ENCODE data around the gene IST1. TPM values are rescaled to one million over a fixed set of nuclear protein-coding genes. Genes with fewer than 3 reads are reported as not detected.

Gene IST1
- total RNA-seq, 1 experiment from 2014 or later = 331 TPM

GRCh38 chr16:71943887-71944286, 48.6 kb downstream of the IST1 start:
- Mint-ChIP-seq H3K27ac (ENCODE audit: unreplicated experiment) (no peak overlapping the region), H3K36me3 (ENCODE audit: insufficient read depth, unreplicated experiment) (peaks cover 6% of the 10 kb centered on the region), H3K27me3 (ENCODE audit: insufficient read depth, unreplicated experiment) (no peaks in the 10 kb centered on the region), H3K4me3 (ENCODE audit: unreplicated experiment) (no peak overlapping the region), H3K9me3 (ENCODE audit: unreplicated experiment) (no peaks in the 10 kb centered on the region), H3K4me1 (ENCODE audit: low read depth, unreplicated experiment) (no peaks in the 10 kb centered on the region)
- ChIA-PET POLR2A (no interaction called here), CTCF (no interaction called here)
- TF ChIP-seq CTCF (IDR thresholded peaks at IDR 0.05; ENCODE audit: insufficient read depth in 1 of 2, low read depth in 1 of 2, low read length in 1 of 2, severe bottlenecking in 1 of 2, unreplicated experiment in 1 of 2) = no peak
- no peak for DNase-seq
- Histone ChIP-seq H3K9me3 (no peaks in the 10 kb centered on the region), H3K4me3 (ENCODE audit: low read depth, low read length) (no peak overlapping the region), H3K36me3 (ENCODE audit: control insufficient read depth, insufficient read depth, low read length) (no peaks in the 10 kb centered on the region), H3K4me1 (no peaks in the 10 kb centered on the region), H3K27me3 (replicated peaks; ENCODE audit: control insufficient read depth, insufficient read depth, low read length) (no peaks in the 10 kb centered on the region)
- intact Hi-C loops (cut with micrococcal nuclease; ENCODE audit: unreplicated experiment) = no loop called here
- BruUV-seq (replicated peaks) = no TSS peak

- intact Hi-C loops (cut with micrococcal nuclease; ENCODE audit: unreplicated experiment) = no loop called here
- DNase-seq = no peak
- Mint-ChIP-seq H3K9me3 (ENCODE audit: unreplicated experiment) (no peaks in the 10 kb centered on the region), H3K4me3 (ENCODE audit: unreplicated experiment) (no peak overlapping the region), H3K27ac (ENCODE audit: unreplicated experiment) (no peak overlapping the region), H3K4me1 (ENCODE audit: low read depth, unreplicated experiment) (no peaks in the 10 kb centered on the region), H3K27me3 (ENCODE audit: insufficient read depth, unreplicated experiment) (no peaks in the 10 kb centered on the region), H3K36me3 (ENCODE audit: insufficient read depth, unreplicated experiment) (peaks cover 6% of the 10 kb centered on the region)
- Histone ChIP-seq H3K4me3 (ENCODE audit: low read depth, low read length) (no peak overlapping the region), H3K27me3 (replicated peaks; ENCODE audit: control insufficient read depth, insufficient read depth, low read length) (no peaks in the 10 kb centered on the region), H3K4me1 (no peaks in the 10 kb centered on the region), H3K9me3 (no peaks in the 10 kb centered on the region), H3K36me3 (ENCODE audit: control insufficient read depth, insufficient read depth, low read length) (no peaks in the 10 kb centered on the region)
- CTCF ChIA-PET = interaction anchor here (0.6 kb wide), 1 partner anchor 16 kb away, joined by 3 read pairs; no protein-coding TSS in a partner anchor
- BruUV-seq (replicated peaks) = no TSS peak
- POLR2A ChIA-PET = no interaction called here
- no peak for TF ChIP-seq CTCF (IDR thresholded peaks at IDR 0.05; ENCODE audit: insufficient read depth in 1 of 2, low read depth in 1 of 2, low read length in 1 of 2, severe bottlenecking in 1 of 2, unreplicated experiment in 1 of 2)
Measured at GRCh38 chr16:71945616-71946015, 50.3 kb downstream of the IST1 start.

GRCh38 chr16:71952825-71953224, 57.5 kb downstream of the IST1 start:
- H3K4me3 ChIP-seq (ENCODE audit: low read depth, low read length) = no peak overlapping the region
- Mint-ChIP-seq H3K27ac (ENCODE audit: unreplicated experiment) (no peak overlapping the region), H3K4me3 (ENCODE audit: unreplicated experiment) (no peak overlapping the region), H3K27me3 (ENCODE audit: insufficient read depth, unreplicated experiment) (no peaks in the 10 kb centered on the region), H3K36me3 (ENCODE audit: insufficient read depth, unreplicated experiment) (no peaks in the 10 kb centered on the region), H3K4me1 (ENCODE audit: low read depth, unreplicated experiment) (no peaks in the 10 kb centered on the region), H3K9me3 (ENCODE audit: unreplicated experiment) (no peaks in the 10 kb centered on the region)
- no TSS peak for BruUV-seq (replicated peaks)
- intact Hi-C loops (cut with micrococcal nuclease; ENCODE audit: unreplicated experiment) = no loop called here
- H3K36me3 ChIP-seq (ENCODE audit: control insufficient read depth, insufficient read depth, low read length) = no peaks in the 10 kb centered on the region
- H3K9me3 ChIP-seq = no peaks in the 10 kb centered on the region
- no peak for DNase-seq
- no peaks in the 10 kb centered on the region; the same call in 1 of the 2 replicates for H3K27me3 ChIP-seq (replicated peaks; ENCODE audit: control insufficient read depth, insufficient read depth, low read length)
- no peak for TF ChIP-seq CTCF (IDR thresholded peaks at IDR 0.05; ENCODE audit: insufficient read depth in 1 of 2, low read depth in 1 of 2, low read length in 1 of 2, severe bottlenecking in 1 of 2, unreplicated experiment in 1 of 2)
- ChIA-PET POLR2A (no interaction called here), CTCF (no interaction called here)
- no peaks in the 10 kb centered on the region for H3K4me1 ChIP-seq

Measured in Caco-2 (cell line).